Stimulated activated CD8-positive, alpha-beta memory T cell treated with anti-CD3 and anti-CD28 coated beads, Interleukin-12 subunit alpha, Interleukin-12 subunit beta, amount 100 ng/mL, for 1 hour (primary cell): ENCODE results near the gene ME1.
"Not testable (repeated sequence)": the region's sequence is repeated elsewhere in the genome, so short reads cannot be mapped to it uniquely, and the experiment has no call there.

Experiments used
- DNase-seq: peaks from one replicate; pipeline ENCODE4 v3.0.0-alpha.2; 2020; ENCODE audit warnings: low read depth

The ME1 gene

GRCh38 chr6:83256719-83257118, 174.1 kb downstream of the ME1 start:
- not testable (repeated sequence) for DNase-seq

DNA sequence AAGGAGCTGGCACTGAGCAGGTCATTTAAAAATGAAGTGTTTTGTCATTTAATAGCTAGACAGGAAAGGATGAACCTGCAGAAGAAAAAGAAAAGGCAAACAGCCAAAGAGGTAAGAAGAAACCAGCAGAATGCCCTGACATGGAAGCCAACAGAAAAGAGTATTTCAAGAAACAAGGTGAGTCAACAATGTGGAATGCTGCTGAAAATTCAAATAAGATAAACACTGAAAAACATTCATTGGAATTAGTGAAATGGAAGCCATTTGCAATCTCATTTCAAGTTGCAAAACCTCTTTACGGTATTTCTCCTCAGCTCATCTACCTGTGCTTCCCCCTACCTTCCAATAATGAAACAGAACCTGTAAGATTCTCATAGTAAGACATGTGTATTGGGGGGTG, 178.1 kb downstream of the ME1 start:
- no peak for DNase-seq

DNA sequence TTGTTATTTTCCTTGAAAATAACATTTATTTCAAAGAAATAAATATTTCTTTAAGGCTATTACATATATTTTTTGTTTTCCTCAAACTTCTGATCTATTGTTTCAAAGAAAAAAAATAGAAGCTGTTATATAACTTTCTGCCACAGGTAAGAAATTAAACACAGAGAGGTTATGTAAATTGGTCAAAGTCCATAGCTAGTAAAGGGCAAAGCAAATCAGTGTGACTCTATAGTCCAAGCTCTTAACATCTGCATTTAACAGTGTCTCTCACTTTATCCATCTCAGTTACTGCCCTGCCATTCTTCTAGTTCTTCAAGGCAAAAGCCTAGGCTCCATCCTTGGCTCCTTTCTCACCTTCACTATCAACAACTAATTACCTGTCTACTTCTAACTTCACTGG, 180.6 kb downstream of the ME1 start:
- DNase-seq: no peak

DNA sequence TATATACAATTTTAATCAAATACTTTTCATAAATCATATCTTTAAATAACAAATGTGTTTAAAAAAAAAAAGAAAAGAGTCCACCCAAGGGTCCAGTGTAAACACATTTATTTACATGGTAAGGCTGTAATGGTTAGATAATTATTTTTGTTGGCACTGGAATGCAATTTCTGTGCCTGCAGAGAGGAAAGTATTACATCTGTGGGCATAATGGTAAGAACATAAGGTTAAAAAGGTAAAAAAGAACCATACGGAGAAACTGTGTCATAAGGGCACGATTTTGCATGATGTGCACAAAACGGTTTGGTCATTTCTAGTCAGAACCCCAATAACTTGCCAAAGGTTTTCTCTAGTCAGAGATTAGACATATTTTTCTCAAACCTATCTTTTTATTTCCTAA, 183.4 kb downstream of the ME1 start:
- DNase-seq: no peak

DNA sequence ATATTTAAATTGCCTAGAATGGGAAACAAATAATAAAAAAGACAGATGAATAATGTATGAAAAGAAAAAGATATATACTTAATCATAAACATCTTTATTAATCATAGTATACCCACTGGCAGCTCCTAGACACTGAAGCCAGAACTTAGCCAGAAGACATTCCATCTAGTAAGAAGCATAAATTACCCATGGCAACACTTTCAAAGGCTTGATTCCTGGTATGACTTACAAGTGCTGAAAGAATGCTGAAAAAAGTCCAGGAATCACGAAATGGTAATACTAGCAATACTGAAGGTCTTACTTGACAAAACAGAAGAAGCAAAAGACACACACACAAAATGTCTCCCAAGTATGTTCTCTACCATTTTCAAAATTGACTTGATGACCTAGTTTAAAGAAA, 199.7 kb downstream of the ME1 start:
- no peak for DNase-seq

GRCh38 chr6:83226517-83226916, 204.3 kb downstream of the ME1 start:
- no peak for DNase-seq

- no peak for DNase-seq
Observed at GRCh38 chr6:83221889-83222479, 208.9 kb downstream of the ME1 start.

DNA sequence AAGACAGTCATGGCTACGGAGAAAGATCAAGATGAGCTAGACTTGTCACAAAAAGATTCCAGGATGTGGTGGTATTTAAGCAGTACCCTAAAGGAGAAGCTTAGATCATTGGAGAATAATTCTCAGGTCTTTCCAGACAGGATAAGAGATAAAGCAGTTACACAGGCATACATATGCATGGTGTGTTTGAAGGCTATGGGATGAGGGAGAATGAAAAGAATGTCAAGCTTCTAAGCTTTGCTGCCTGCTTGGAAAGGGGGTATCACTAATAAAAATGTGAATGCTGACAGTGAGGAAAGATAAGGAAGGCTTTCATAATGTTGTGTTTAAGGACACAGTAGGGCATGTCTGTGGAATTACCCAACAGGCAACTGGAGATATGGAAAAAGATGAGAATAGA, 209.6 kb downstream of the ME1 start:
- DNase-seq: no peak

DNA sequence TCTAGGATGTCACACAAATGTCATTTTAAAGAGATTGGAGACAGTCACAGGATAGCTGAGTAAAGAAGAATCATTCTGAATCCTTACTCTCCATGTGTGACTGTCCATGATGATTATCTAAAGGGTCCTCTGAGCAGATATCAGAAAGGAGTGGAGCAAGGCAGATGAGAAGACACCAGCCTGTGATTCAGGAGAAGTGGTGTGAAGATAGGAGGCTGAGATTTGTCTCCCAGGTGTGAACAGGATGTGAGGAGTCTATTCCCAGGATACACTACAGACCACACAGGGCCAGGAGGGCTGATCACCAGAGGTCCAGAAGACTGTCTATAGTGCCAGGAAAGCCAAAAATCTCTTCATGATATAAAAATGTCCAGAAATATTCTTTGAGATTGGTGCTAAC, 210.7 kb downstream of the ME1 start:
- no peak for DNase-seq

DNA sequence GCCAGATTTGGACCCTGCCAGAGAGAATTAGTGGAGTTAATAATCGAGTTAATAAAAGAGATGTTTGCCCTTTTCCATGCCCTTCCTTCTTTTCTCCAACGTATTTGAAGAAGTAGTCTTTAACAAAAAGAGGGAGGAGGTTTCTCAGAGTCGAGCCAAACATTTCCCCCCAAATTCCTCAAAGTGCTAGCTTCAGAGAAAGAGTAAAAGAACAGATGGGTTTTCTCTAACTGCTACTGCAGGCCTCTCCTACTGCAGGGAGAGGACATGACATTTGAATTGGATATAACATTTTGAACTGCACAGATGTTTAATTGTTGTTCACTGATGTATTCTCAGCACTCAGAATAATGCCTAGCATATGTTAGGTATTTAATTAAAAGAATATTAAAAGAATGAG, 212.2 kb downstream of the ME1 start:
- DNase-seq: no peak

DNA sequence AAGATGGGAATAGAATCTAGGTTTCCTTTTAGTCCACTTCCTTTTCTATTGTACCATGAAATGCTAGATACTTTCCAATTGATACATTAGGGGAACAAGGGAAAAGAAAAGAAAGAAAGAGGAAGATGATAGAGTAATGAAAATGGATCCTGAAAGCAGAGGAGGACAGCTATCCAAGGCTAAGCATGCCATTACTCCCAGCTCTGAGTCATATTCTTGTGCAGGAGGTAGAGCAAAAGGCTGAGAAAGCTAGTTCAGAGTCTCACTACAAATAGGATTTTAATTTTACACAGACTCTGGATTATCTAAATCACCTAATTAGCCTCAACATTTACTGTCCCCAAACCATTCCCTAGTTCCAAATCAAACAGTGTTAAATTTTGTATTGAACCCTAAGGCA, 214.0 kb downstream of the ME1 start:
- no peak for DNase-seq

GRCh38 chr6:83215131-83216047, 215.5 kb downstream of the ME1 start:
- DNase-seq: peak; percentile 26

DNA sequence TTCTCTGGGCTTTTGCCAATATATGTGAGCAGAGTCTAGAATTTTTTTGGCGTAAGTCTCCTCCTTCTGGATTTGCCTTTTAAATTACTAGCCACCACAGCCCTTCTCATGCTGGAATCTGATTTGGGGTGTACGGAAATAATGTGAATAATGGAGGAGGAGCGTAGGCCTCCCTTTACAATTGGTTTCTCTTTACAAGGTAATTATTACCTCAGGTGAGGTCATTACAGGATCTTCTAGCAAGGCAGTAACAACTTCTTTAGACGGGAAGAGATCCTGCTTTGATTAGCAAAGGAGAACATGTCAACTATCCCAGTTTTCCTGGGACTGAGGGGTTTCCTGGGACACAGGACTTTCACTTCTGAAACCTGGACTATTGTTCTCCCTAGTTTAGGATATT, 228.8 kb downstream of the ME1 start:
- DNase-seq: no peak

- no peak for DNase-seq
Observed at GRCh38 chr6:83199863-83200225, 231.0 kb downstream of the ME1 start.

DNA sequence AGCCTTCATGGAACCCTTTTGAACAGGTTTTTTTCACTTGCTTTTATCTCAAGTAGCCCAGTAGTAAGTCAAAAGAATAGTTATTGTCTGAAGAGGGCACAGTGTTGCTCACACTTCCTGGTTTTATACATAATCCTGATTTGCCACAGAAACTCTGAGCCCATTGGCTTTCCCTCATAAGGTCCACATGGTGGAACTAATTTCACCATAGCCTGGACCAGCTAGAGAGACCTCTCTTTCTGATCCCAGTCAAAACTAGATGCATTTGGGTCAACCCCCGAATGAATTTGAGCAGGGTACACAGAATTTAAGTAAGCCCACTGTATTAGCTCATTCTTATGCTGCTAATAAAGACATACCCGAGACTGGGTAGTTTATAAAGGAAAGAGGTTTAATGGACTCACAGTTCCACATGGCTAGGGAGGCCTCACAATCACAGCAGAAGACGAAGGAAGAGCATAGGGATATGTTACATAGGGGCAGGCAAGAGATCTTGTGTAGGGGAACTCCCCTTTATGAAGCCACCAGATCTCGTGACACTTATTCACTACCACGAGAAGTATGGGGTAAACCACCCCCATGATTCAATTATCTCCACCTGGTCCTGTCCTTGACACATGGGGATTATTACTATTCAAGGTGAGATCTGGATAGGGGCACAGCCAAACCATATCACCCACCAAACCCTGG, 231.5 kb downstream of the ME1 start:
- no peak for DNase-seq

DNA sequence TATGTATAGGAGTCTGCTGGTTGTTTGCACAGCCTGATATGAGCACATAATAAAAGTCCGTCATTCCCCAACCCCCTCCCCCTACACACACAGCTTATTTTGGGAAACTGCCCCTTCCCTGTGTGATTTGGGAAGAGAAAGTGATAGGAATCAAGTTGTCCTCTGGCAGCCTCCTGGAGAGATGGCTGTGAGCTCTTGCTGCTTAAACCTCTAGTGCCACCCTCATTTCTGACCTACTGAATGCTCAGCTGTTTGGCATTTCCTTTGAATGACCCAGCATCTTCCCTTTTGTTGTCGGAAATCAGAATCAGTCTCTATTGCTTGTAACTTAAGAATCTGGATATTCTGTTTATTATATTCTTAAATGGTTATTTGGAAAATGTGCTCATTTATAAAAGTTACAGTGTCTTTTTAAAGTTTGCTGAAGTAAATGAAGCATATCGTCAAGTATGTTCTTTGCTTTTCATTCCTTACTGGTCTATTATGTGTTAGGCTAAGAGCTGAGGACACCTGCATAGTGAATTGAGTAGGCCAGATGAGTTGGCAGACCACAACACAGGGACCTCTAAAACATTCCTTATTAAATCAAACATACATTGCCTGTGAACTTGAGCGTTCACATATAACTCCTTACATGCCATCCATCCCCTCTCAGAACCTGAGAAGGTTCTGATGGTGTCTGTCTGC, 232.2 kb downstream of the ME1 start:
- no peak for DNase-seq

- no peak for DNase-seq
Observed at GRCh38 chr6:83193747-83194566, 236.9 kb downstream of the ME1 start.

DNA sequence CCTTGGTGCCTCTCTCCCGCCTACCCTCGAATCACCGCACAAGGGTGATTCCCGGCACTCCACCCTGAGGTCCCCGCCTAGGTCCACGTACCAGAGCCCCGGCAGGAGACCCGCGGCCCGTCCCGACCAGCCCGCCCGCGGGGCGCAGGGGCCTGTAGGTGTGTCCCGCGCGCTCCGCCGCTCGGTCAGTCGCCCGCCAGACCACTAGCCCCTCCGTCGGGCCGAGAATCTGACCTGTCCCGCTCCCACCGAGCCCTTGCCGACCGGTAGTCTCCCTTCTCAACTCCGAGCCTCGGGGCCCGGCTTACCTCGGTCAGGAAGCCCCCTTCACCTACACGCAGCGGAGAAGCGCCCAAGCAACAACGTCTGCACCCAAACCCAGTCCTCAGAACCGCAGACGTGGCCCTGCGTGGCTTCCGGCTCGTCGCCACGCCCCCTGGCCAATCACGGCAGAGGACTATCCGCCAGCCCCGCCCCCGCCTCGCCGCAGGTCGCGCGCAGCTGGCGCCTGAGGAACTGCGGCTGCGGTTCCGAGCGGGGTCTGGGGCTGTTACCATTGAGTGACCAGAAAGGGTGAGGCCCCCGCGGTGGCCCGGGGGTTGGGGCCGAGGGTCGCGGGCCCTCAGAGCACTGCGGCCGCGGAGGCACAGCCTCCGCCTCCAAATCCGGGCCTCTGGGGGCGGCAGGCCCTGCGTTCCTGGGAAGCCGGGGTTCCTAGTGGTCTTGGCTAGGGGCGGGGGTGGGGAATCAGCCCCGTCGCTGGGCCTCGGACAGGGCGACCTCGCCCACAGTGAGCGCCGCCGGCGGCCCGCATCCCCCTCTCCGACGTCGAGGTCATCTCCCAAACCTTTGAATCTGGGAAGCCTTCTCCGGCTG, 237.7 kb downstream of the ME1 start, which contains the start of the genes PGM3 and RWDD2A:
Gene PGM3, minus strand, starts transcription at position 395 of the 876 bp plus-strand sequence. CDS start 2,253 bp downstream, outside the sequence.
Gene RWDD2A, plus strand, starts transcription at position 487 of the 876 bp plus-strand sequence. CDS start 1,095 bp downstream, outside the sequence.
- peak; percentile 79 for DNase-seq

DNA sequence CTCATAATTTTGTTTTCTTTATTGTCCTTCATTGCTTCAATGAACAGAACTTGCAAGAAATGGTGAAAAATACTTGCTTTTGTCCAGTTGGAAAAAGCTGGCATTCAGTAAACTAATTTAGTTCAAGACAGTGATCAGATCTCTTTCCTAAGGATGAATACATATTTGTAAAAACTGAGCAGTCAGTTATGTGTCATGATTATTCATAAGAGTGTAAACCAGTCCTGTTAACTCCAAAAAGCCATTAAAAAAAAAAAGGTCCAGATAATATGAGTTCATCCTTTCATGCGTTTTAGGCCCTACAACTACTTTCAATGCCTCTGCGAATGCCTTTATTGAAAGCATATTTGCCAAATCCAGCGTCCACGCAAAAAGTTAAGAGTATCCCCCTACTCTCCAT, 238.4 kb downstream of the ME1 start:
- DNase-seq: no peak

- DNase-seq: not testable (repeated sequence)
Observed at GRCh38 chr6:83191974-83192373, 238.9 kb downstream of the ME1 start.
